CD4-positive, alpha-beta T cell treated with Interleukin-2 at 100 ng/mL for 4 hours (primary cell): ENCODE measurements around the gene PRXL2B.
"Not testable (repeated sequence)": the region's sequence is repeated elsewhere in the genome, so short reads cannot be mapped to it uniquely, and the experiment has no call there.

Source experiments
- DNase-seq: peaks from one replicate; pipeline ENCODE4 v3.0.0-alpha.2; 2020; ENCODE audit warnings: low spot score

Gene PRXL2B

GRCh38 chr1:2564006-2564814 lies 22.4 kb upstream of the PRXL2B start:
- DNase-seq, result no peak

- DNase-seq, result no peak
Observed at GRCh38 chr1:2564815-2565374, 21.7 kb upstream of the PRXL2B start.

GRCh38 chr1:2566101-2567045 lies 20.2 kb upstream of the PRXL2B start:
- DNase-seq, result no peak

- no peak for DNase-seq
Observed at GRCh38 chr1:2567083-2567679, 19.4 kb upstream of the PRXL2B start.

DNA sequence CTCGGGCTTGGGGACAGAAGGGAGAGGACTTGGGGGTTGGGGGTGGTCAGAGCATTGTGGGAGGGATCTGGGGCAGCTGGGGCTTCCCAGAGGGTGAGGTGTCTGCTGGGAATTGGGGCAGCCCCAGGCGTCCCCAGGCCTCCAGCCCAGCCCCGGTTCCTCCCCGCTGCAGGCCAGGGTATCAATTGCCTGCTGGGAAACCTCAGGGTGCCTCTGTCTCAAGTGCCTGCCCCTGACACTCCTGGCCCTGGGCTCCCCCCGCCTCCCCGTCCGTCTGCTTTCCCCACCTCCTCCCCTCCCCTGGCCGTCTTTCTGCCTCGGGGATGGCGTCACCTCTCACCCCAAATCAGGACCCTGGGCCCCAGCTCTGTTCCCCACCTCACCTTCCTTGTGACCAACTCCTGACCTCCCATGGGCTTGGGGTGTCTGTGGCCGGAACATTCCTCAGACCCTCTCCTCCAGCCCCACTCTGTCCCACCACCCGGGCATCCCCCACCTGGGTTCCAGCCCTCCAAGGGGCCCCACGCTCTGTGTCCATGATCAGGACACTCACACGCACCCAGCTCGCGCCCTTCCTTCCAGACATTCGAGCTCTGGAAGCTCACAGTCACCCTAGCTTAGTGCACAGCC lies 18.3 kb upstream of the PRXL2B start:
- not testable (repeated sequence) for DNase-seq

- DNase-seq, result no peak
Observed at GRCh38 chr1:2569060-2569459, 17.5 kb upstream of the PRXL2B start.

DNA sequence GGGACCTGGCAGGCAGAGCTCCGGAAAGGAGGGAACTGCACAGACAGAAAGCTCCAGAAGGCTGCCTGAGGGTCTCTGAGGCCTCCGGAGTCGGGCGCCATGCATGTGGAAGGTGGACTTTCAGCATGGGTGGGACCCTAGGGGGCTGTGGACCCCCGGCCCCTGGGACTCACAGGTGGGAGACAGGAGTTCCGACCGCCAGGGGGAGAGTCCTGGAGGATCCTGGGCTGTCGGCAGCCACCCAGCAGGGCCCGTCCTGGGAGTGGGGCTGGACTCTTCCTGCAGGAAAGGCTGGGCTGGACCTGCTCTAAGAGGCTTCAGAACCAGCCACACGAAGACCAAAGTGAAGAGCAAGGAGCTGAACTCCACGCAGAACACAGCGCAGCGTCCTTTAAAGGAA lies 16.9 kb upstream of the PRXL2B start:
- DNase-seq, result not testable (repeated sequence)

DNA sequence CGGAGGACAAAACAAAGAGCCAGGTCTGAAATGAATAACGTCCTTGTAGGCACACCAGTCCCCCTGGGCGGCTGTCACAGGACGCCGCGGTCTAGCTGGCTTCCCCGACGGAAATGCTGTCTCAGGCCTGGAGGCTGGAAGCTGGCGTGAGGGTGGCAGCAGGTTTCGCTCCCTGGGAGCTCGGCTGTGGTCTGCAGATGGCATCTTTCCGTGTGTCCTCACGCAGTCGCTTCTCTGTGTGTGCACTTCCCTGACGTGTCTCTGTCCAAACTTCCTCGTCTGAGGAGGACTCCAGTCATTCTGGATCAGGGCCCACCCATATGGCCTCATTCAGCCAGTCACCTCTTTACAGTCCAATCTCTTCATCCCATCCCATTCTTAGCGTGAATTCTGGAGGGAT lies 16.2 kb upstream of the PRXL2B start:
- DNase-seq, result no peak

GRCh38 chr1:2571348-2571747 lies 15.2 kb upstream of the PRXL2B start:
- no peak for DNase-seq

- DNase-seq, result no peak
Observed at GRCh38 chr1:2573250-2573920, 13.2 kb upstream of the PRXL2B start.

DNA sequence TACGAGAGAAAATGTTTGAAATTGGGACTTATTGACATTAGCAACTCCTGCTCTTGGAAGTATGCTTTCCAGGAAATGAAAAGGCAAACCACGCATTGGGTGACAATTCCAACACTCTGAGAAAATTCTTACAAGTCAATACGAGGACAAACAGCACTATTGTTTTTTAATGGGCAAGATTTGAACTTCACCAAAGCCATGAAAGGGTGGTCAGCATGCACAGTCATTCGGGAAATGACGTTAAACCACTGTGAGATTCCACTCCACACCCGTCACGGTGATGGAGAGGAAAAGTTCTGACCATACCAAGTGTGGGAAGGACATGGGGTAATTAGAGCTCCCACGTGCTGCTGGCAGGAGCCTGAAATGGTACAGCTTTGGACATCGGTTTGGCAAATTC lies 12.2 kb upstream of the PRXL2B start:
- DNase-seq, result no peak

DNA sequence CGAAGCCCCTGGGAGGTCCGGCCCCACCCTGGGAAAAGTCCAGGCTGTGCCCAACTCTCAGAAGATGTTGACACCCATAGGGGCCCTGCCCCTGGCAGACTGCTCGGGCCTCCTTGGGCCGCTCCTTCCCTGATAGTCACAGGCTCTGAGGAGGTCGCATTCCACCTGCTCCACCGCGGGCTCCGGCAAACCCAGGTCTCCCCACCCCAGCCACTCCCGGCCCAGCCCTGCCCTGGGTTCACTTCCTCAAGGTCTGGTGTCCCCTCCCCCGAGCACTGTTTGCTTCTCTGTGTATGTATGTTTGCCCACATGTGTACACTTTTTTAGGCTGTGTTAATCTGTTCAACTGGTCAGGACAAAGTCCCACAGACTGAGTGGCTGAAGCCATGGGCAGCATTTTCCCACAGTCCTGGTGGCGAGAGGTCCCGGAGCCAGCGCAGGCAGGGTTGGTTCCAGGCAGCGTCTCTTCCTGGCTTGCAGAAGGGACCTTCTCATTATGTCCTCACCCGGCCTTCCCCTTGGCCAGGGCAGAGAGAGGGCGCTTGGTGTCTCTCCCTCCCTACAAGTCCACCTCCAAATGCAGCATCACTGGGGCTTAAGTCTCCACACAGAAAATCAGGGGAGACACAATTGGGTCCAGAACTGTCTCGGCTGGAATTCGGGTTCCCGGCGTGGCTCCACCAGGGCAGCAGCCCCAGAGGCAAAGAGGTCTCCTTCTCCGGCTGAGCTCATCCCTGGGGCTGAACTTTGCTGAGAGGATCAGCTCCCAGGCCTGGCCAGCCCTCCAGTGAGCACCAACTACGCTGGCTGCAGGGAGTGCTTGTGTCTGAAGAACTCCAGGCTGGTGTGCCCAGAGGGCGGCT lies 10.5 kb upstream of the PRXL2B start:
- no peak for DNase-seq

- peak; percentile 39 for DNase-seq
Observed at GRCh38 chr1:2577565-2578075, 9.0 kb upstream of the PRXL2B start.

DNA sequence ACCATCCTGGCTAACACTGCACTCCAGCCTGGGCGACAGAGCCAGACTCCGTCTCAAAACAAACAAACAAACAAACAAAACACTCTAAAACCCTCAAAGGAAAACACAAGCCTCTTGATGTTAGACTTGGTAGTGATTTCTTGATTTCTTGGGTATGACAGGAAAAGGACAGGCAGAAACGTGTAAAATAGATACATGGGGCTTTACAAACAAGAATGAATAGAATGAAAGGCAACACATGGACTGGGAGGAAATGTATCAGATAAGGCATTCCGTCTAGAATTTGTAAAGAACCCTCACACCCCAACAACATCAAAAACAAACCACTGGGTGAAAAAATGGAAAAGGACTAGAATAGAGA lies 7.8 kb upstream of the PRXL2B start:
- DNase-seq, result no peak

- no peak for DNase-seq
Observed at GRCh38 chr1:2580691-2581090, 5.9 kb upstream of the PRXL2B start.

DNA sequence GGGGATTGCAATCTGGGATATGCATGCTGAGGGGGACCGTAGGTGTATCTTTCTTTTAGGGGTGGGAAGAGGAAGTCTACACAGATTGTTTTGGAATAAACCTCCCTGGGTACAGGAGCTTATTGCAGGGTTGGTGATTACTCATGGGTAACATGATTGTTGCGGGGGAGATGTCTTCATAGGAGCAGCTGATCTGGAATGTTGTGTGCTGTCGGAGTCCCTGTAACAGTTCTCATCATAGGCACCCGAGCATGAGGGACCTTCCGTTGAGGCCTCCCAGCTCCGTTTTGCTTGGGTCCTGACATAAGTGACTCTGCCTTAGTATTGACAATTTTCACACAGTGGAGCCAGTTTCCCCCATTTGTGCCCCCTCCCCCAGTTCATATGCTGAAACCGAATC lies 4.2 kb upstream of the PRXL2B start:
- DNase-seq, result no peak

DNA sequence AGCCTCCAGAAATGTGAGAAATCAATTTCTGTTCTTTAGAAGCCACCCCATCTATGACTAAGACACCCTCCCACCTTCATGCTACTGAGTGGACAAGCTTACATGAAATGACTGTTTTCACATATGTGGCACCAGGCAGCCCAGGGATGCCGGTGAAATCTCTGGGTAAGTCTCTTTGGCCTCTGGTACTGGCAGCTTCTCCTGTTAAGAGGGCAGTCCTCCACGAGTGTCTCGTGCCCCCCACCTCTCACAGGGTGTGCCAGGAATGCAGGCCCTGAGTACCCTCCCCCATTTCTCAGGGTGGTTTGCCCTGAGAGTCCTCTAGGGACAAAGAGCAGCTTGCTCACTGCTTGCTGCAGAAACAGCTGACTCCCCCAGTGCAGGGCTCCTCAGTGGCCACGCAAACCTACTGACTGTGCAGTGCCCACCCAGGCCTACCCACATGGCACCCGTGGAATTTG lies 3.2 kb upstream of the PRXL2B start:
- no peak for DNase-seq

DNA sequence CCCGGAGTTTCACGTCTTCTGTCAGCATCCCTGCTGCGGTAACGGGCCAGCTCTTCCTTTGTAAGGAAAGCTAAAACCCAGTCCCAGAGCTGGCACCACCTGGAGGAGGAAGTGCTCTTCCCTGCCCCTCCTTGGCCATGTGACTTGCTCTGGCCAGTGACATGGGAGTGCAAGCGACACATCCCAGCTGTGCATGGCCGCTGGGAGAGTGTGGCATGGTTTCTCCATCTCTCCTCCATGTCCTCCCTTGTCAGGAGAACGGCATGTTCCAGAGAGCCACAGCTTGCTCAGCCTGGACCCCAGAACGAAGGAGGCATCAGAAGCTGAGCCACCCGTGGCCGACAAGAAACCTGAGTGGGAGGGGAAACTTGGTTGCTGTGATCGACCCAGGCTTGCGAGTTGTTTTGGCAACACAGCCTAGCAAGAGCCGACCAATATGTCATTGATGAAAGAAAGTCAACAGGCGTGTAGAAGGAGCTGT lies 2.7 kb upstream of the PRXL2B start:
- DNase-seq, result peak; percentile 65

DNA sequence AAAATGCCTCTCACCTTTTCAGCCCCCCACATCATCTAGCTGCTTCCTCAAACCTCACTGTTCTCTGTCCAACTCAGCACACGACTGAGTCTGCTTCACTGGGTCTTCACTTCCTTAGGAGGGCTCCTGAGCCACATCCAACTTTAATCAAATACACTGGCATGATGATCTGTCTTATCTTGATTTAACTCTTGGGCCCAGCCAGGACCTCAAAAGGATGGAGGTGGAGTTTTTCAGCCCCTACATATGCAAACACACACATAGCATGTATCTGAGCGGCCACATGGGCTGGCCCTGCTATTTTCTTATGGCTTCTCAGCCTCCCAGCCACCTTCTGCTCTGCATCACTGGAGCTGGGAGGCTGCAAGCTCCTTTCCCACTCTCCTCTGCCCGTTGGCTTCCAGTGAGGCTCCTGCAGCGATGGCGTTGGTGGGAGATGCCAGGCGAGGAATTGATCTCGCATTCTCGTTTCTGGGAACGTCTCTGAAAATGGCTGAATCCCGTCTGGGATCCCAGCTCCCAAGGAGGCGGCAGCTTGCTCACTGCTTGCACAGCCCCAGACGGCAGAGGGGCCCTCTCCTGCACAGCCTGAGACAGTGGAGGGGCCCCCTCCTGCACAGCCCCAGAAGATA lies 1.8 kb upstream of the PRXL2B start:
- no peak for DNase-seq
